ENCODE results near the gene ABLIM1.

DNA sequence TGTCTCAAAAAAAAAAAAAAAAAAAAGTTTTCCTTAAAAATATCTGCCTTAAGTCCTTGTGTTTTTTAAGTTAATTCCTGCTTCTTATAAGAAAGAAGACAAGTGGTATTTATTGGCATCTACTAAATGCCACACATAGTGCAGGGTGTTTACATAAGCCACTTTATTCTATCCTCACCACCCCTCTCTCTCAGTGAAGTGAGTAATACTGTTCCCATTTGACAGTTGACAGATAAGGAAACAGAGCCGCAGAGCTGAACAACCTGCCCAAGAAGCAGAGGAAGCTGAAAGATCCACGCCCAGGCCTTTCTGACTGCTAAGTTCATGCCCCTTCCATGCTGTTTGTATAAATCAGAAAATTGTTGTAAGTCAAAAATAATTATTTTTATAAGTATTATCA is 54.1 kb downstream of the ABLIM1 start:
- TF ChIP-seq, protein P1, sequence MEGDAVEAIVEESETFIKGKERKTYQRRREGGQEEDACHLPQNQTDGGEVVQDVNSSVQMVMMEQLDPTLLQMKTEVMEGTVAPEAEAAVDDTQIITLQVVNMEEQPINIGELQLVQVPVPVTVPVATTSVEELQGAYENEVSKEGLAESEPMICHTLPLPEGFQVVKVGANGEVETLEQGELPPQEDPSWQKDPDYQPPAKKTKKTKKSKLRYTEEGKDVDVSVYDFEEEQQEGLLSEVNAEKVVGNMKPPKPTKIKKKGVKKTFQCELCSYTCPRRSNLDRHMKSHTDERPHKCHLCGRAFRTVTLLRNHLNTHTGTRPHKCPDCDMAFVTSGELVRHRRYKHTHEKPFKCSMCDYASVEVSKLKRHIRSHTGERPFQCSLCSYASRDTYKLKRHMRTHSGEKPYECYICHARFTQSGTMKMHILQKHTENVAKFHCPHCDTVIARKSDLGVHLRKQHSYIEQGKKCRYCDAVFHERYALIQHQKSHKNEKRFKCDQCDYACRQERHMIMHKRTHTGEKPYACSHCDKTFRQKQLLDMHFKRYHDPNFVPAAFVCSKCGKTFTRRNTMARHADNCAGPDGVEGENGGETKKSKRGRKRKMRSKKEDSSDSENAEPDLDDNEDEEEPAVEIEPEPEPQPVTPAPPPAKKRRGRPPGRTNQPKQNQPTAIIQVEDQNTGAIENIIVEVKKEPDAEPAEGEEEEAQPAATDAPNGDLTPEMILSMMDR (conservative IDR thresholded peaks at IDR 0.05; ENCODE audit: low read depth, low read length), result no peak
- TF ChIP-seq POLR2A (IDR thresholded peaks at IDR 0.05; ENCODE audit: low read depth, low read length) (no peak), RAD21 (IDR thresholded peaks at IDR 0.05; ENCODE audit: low read length) (no peak), SMC3 (IDR thresholded peaks at IDR 0.05; ENCODE audit: low read depth, low read length) (no peak), RFX5 (IDR thresholded peaks at IDR 0.05; ENCODE audit: low read depth, low read length) (no peak), MXI1 (IDR thresholded peaks at IDR 0.05; ENCODE audit: borderline replicate concordance, low read depth, low read length) (no peak), BHLHE40 (IDR thresholded peaks at IDR 0.05; ENCODE audit: low read depth, low read length) (no peak), CHD1 (IDR thresholded peaks at IDR 0.05; ENCODE audit: low read depth, low read length) (no peak)
- TF ChIP-seq, protein P2, sequence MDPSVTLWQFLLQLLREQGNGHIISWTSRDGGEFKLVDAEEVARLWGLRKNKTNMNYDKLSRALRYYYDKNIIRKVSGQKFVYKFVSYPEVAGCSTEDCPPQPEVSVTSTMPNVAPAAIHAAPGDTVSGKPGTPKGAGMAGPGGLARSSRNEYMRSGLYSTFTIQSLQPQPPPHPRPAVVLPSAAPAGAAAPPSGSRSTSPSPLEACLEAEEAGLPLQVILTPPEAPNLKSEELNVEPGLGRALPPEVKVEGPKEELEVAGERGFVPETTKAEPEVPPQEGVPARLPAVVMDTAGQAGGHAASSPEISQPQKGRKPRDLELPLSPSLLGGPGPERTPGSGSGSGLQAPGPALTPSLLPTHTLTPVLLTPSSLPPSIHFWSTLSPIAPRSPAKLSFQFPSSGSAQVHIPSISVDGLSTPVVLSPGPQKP (IDR thresholded peaks at IDR 0.05; ENCODE audit: borderline replicate concordance, low read depth, low read length), result no peak
- TF ChIP-seq, protein P3, sequence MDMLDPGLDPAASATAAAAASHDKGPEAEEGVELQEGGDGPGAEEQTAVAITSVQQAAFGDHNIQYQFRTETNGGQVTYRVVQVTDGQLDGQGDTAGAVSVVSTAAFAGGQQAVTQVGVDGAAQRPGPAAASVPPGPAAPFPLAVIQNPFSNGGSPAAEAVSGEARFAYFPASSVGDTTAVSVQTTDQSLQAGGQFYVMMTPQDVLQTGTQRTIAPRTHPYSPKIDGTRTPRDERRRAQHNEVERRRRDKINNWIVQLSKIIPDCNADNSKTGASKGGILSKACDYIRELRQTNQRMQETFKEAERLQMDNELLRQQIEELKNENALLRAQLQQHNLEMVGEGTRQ (IDR thresholded peaks at IDR 0.05; ENCODE audit: low read depth, low read length), result no peak

Measured in IMR-90 (cell line).